Activated naive CD8-positive, alpha-beta T cell treated with anti-CD3 and anti-CD28 coated beads, Interleukin-2, amount 10 ng/mL, durations not matched to agents 7 days and 5 days (primary cell): Measurements from ENCODE around the gene HSPA8. TPM values are rescaled to one million over a fixed set of nuclear protein-coding genes. Genes with fewer than 3 reads are reported as not detected.

Source experiments
- ATAC-seq: fragments of 150-1000 bp; cut with Tn5 transposase; one replicate; pipeline ENCODE4 v1.10.0; 2021; ENCODE audit warnings: low read depth, moderate library complexity
- POLR2A ChIA-PET: fragments of 350-600 bp; sonication (Branson Sonifier 250); formaldehyde crosslinking; loops from one replicate; lab custom pipeline; 2021; ENCODE audit warnings: antibody characterized with exemption; lab: Charles Lee
- DNase-seq: peaks from one replicate; pipeline ENCODE4 v3.0.0; 2021
- H3K27ac Mint-ChIP-seq: one replicate; pipeline ENCODE4 v1.8.0; 2022; ENCODE audit warnings: mild to moderate bottlenecking, mixed read lengths
- H3K27me3 Mint-ChIP-seq: one replicate; pipeline ENCODE4 v1.8.0; 2022; ENCODE audit warnings: mild to moderate bottlenecking, moderate library complexity, mixed read lengths
- H3K36me3 Mint-ChIP-seq: one replicate; pipeline ENCODE4 v1.8.0; 2021; ENCODE audit warnings: mild to moderate bottlenecking, mixed read lengths
- H3K4me1 Mint-ChIP-seq: one replicate; pipeline ENCODE4 v1.8.0; 2021; ENCODE audit warnings: mixed read lengths
- H3K4me3 Mint-ChIP-seq: one replicate; pipeline ENCODE4 v1.8.0; 2022; ENCODE audit warnings: mild to moderate bottlenecking, moderate library complexity, mixed read lengths
- H3K9me3 Mint-ChIP-seq: one replicate; pipeline ENCODE4 v1.8.0; 2021; ENCODE audit warnings: mixed read lengths
- total RNA-seq, 2 experiments: library from RNA; stranded (reverse); gene quantifications; one replicate each; pipeline ENCODE4 v1.2.3, GENCODE V29; 2021

Gene HSPA8
- total RNA-seq, 2 experiments from 2014 or later, result 1,098 to 1,132 TPM

DNA sequence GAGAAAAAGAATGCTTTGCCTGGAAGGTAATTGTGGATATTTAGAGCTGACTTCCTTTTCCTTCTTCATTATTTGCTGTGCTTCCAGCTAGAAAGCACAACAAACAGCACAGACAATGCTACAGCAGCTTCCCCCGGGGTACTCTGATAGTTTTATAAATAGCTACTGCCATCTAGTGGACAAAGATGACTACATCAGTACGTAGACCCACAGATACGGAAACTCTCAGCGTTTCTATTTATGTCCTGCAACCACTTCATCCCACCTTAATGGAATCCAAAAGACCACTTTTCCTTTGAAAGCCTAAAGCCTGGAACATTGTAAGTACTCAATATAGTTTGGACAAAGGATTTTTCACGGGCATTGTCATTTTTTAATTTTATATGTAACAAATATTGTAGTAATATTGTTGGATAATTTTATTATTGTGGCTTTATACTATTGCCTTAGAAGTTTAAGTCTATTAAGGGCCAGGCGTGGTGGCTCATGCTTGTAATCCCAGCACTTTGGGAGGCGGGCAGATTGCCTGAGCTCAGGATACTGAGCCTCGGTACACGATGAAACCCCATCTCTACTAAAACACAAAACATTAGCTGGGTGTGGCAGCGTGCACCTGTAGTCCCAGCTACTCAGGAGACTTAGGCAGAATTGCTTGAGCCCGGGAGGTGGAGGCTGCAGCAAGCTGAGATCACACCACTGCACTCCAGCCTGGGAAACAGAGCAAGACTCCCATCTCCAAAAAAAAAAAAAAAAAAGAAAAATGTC lies 7.5 kb downstream of the HSPA8 start:
- DNase-seq, result no peak
- no peaks in the 10 kb centered on the region for H3K9me3 Mint-ChIP-seq
- POLR2A ChIA-PET, result interaction anchor here (0.6 to 10.0 kb wide), 13 partner anchors 8 to 416 kb away, joined by 3 to 142 read pairs (median 5); partner anchors contain the start of gene HSPA8
- ATAC-seq, result peak; percentile 67
- H3K27ac Mint-ChIP-seq, result peak overlapping the region; percentile 70
- peak overlapping the region; percentile 30 for H3K4me3 Mint-ChIP-seq
- H3K27me3 Mint-ChIP-seq, result peaks cover 2% of the 10 kb centered on the region
- peaks cover 51% of the 10 kb centered on the region for H3K36me3 Mint-ChIP-seq
- peaks cover 52% of the 10 kb centered on the region for H3K4me1 Mint-ChIP-seq

DNA sequence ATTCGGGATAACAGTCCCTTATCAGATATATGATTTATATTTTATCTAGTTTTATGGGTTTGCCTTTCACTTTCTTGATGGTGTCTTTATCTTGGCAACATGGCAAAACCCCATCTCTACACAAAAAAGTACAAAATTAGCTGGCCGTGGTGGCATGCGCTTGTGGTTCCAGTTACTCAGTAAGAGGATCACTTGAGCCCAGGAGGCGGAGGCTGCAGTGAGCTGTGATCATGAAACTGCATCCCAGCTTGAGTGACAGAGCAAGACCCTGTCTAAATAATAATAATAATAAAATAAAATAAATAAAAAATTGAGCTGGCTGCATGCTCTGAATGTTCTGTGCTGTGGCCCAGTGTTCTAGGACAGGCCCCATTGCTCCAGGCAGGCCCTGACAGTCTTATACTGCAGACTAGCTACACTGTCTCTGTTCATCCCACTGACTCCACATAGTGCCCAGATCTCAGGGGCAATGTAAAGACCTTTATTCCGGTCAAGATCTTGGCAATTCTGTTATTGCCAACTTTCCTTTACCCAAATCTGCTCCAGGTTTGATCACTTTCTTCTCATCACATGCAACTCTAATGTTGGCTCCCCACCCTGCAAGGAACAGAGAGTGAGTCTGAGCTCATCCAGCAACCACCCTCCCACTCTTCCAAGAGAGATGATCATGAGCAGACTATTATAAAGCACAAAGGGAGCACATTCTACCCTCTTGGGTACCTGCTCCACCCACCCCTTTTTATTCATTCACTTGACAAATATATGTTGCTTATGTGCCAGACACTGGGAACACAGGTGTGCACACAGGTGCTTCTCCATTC lies 8.8 kb downstream of the HSPA8 start:
- peaks cover 40% of the 10 kb centered on the region for H3K4me1 Mint-ChIP-seq
- POLR2A ChIA-PET, result interaction anchor here (0.7 to 10.0 kb wide), 9 partner anchors 9 to 189 kb away, joined by 3 to 142 read pairs (median 5); partner anchors contain the start of gene HSPA8
- peak overlapping the region; percentile 57 for H3K27ac Mint-ChIP-seq
- no peaks in the 10 kb centered on the region for H3K9me3 Mint-ChIP-seq
- H3K4me3 Mint-ChIP-seq, result no peak overlapping the region
- DNase-seq, result no peak
- H3K36me3 Mint-ChIP-seq, result peaks cover 37% of the 10 kb centered on the region
- ATAC-seq, result no peak
- peaks cover 2% of the 10 kb centered on the region for H3K27me3 Mint-ChIP-seq

DNA sequence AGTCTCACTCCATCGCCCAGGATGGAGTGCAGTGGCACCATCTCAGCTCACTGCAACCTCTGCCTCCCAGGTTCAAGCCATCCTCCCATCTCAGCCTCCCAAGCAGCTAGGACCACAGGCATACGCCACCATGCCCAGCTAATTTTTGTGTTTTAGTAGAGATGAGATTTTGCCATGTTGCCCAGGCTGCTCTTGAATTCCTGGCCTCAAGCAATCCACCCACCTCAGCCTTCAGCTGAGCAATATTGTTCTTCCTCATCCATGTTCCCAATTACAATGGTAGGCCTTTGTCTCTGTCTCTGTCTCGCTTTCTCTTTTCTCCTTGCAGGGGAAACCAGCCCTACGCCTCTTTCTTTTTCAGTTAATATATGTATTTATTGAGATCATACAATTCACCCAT lies 10.3 kb downstream of the HSPA8 start:
- peaks cover 22% of the 10 kb centered on the region for H3K36me3 Mint-ChIP-seq
- peaks cover 2% of the 10 kb centered on the region for H3K27me3 Mint-ChIP-seq
- H3K9me3 Mint-ChIP-seq, result no peaks in the 10 kb centered on the region
- no peak for DNase-seq
- H3K4me3 Mint-ChIP-seq, result no peak overlapping the region
- no peak for ATAC-seq
- H3K4me1 Mint-ChIP-seq, result peaks cover 25% of the 10 kb centered on the region
- no peak overlapping the region for H3K27ac Mint-ChIP-seq
- POLR2A ChIA-PET, result interaction anchor here (1.1 kb wide), 1 partner anchor 11 kb away, joined by 5 read pairs; the partner anchor contains the start of gene HSPA8

DNA sequence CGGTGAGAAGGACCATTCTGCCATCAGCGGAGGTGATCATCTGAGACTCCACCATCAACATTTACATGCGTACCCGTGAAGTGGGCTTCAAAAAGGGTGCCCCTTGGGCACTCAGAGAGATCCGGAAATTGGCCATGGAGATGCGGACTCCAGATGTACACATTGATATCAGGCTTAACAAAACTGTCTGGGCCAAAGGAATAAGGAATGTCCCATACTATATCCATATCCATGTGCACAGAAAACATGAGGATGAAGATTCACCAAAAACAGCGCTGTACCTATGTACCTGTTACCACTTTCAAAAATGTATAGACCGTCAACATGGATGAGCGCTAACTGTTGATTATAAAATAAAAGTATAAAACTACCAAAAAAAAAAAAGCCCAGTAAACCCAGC lies 10.8 kb downstream of the HSPA8 start:
- POLR2A ChIA-PET, result no interaction called here
- no peak for DNase-seq
- Mint-ChIP-seq H3K36me3 (peaks cover 18% of the 10 kb centered on the region), H3K4me3 (no peak overlapping the region), H3K4me1 (peaks cover 20% of the 10 kb centered on the region), H3K9me3 (no peaks in the 10 kb centered on the region), H3K27me3 (peaks cover 2% of the 10 kb centered on the region), H3K27ac (no peak overlapping the region)
- ATAC-seq, result no peak

DNA sequence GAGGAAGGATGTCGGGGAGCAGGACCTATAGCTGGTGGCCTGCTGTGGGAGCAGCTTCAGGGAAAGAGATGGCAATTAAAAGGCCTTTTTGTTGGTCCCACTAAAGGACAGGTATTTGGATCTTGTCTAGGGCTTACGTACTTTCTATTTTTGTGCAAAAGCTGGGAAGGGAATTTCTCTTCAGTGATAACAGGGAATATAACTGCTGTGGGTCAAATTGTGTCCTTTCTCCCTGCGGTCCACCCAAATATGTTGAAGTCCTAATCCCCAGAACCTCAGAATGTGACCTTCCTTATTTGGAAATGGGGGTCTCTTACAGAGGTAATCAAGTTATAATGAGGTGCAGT lies 14.0 kb downstream of the HSPA8 start:
- no peak overlapping the region for H3K4me3 Mint-ChIP-seq
- H3K4me1 Mint-ChIP-seq, result no peaks in the 10 kb centered on the region
- no peak overlapping the region for H3K27ac Mint-ChIP-seq
- POLR2A ChIA-PET, result no interaction called here
- H3K9me3 Mint-ChIP-seq, result no peaks in the 10 kb centered on the region
- H3K27me3 Mint-ChIP-seq, result peaks cover 2% of the 10 kb centered on the region
- no peaks in the 10 kb centered on the region for H3K36me3 Mint-ChIP-seq
- DNase-seq (no peak), ATAC-seq (no peak)

DNA sequence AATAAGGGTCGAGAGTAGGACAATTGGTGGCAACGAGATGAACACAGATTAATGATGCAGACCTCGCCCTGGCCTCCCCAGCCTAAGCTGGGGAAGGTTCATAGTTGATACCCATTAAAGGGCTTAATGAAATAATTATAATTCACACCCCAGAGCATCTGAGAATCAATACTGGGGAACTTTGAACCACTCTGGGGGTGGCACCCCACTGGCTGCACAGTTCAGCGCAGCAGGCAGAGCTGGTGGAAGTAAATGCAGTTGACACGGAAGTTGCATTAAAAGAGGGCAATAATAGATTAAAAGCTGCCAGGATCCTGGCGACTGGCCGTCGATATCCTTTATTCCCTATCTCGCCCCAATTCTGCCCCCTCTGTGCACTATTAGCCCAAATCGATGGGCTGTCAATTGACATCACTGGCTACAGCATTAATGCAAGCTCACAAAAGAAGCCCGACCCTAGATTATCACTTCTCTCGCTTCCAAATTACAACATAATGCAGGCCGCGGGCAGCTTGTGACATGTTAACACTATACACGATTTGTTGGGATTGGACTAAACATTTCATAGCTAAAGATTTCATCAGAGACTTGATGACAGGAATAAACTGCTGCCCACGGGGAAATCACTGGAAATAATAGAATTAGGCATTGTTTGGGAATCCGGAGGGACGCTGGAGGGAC lies 14.5 kb downstream of the HSPA8 start:
- Mint-ChIP-seq H3K9me3 (no peaks in the 10 kb centered on the region), H3K27ac (no peak overlapping the region), H3K27me3 (peaks cover 2% of the 10 kb centered on the region), H3K4me3 (no peak overlapping the region), H3K36me3 (no peaks in the 10 kb centered on the region), H3K4me1 (no peaks in the 10 kb centered on the region)
- POLR2A ChIA-PET, result no interaction called here
- ATAC-seq (no peak), DNase-seq (no peak)

DNA sequence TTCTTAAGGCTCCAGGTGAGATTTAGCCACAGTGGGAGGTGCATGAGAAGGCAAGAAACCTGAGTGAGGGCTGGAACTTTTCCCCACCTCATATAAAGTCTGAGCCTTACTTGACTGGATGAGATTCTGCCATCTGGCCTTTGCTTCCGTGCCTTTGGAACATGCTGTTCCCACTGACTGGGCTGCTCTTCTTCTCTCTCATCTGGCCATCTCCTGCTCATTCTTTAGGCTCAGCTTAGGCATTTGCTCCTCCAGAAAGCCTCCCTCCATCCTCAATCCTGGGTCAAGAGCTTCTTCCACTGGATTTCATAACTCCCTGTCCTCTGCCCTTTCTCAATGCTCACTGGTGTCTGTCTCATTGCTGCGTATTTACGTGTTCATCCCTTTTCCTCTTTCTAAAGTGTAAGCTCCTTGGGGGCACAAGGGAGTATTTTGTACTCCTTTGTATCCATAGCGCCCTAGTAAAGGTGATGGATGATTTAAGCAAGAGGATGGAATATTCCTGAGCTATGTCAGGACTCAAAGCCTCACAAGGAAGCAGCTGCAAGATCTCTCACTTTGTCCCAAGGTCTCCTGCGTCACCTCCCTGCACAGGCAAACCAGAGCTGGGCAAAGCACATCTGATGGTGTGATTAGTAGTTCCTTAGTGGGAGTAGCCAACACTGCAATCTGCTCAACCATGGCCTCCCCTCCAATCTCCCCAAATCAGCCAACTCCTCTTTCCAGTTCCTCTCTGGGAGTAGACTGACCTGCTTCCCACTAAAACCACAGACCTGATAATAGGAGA lies 15.3 kb downstream of the HSPA8 start:
- POLR2A ChIA-PET, result no interaction called here
- Mint-ChIP-seq H3K27ac (no peak overlapping the region), H3K36me3 (no peaks in the 10 kb centered on the region), H3K9me3 (no peaks in the 10 kb centered on the region), H3K4me1 (no peaks in the 10 kb centered on the region), H3K4me3 (no peak overlapping the region), H3K27me3 (peaks cover 2% of the 10 kb centered on the region)
- ATAC-seq (no peak), DNase-seq (no peak)

DNA sequence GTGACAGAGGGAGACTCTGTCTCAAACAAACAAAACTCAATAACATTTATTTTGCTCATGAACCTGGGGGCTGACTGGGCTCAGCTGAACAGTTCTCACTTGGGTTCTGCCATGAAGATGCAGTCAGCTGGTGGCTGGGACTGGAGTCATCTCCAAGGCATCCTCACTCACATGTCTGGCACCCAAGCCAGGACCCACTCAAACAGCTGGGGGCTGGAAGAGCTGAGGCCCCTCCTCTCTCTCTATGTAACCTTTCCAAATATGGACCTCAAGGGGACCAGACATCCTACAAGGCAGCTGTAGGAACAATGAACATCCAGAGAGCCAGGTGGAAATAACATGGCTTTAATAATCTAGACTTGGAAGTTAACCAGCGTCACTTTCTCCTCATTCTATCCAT lies 16.8 kb downstream of the HSPA8 start:
- POLR2A ChIA-PET, result interaction anchor here (2.0 kb wide), 1 partner anchor 8 kb away, joined by 5 read pairs; no protein-coding TSS in a partner anchor
- Mint-ChIP-seq H3K9me3 (no peaks in the 10 kb centered on the region), H3K4me3 (no peak overlapping the region), H3K27ac (no peak overlapping the region), H3K36me3 (no peaks in the 10 kb centered on the region), H3K27me3 (peaks cover under 1% of the 10 kb centered on the region), H3K4me1 (no peaks in the 10 kb centered on the region)
- ATAC-seq (no peak), DNase-seq (no peak)

DNA sequence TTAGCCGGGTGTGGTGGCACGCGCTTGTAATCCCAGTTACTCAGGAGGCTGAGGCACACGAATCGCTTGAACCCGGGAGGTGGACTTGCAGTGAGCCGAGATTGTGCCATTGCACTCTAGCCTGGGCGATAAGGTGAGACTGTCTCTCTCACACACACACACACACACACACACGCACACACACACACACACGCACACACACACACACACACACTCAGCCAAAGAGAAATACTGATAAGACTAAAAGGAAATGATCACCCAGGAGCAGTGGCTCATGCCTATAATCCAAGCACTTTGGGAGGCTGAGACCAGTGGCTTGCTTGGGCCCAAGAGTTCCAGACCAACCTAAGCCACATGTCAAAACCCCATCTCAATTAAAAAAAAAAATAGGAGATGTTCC lies 20.8 kb downstream of the HSPA8 start:
- Mint-ChIP-seq H3K9me3 (no peaks in the 10 kb centered on the region), H3K27me3 (peaks cover 4% of the 10 kb centered on the region), H3K4me1 (no peaks in the 10 kb centered on the region), H3K36me3 (no peaks in the 10 kb centered on the region), H3K27ac (no peak overlapping the region), H3K4me3 (no peak overlapping the region)
- DNase-seq (no peak), ATAC-seq (no peak)
- POLR2A ChIA-PET, result no interaction called here

DNA sequence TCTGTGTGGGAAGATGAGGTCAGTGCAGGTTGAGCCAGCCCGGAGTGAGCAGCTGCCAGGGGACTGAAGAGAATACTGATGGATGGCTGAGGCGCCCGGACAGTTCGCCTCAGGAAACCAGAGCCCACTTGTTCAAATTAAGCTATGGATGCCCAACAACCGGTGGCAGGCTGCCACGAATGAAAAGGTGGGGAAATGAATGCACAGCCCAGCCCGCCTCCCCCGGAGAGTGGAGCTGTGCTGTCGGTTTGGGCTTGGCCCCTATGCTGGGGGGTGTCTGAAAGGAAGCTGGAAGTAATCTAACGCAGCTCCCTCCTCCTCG lies 21.9 kb downstream of the HSPA8 start:
- no peak for ATAC-seq
- POLR2A ChIA-PET, result no interaction called here
- Mint-ChIP-seq H3K27ac (no peak overlapping the region), H3K27me3 (peaks cover 4% of the 10 kb centered on the region), H3K4me1 (peaks cover under 1% of the 10 kb centered on the region), H3K36me3 (no peaks in the 10 kb centered on the region), H3K9me3 (no peaks in the 10 kb centered on the region), H3K4me3 (no peak overlapping the region)
- DNase-seq, result no peak

DNA sequence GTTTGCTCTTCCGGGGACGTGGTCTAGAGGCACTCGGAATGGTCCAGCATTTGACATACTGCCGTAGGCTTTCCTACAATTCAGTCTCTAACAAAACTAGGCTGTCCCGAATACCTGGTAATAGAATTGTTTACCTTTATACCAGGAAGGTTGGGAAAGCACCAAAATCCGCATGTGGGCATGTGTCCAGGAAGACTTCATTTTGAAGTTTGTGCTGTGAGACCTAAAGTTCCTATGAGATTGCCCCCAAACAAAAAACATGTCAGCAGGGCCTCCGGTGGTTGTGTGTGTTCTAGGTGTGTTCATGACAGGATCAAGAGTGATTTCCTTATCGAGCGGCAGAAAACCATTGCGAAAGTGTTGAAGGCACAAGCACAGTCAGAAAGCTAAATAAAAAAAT lies 26.1 kb downstream of the HSPA8 start:
- peaks cover 9% of the 10 kb centered on the region for H3K4me1 Mint-ChIP-seq
- no peaks in the 10 kb centered on the region for H3K36me3 Mint-ChIP-seq
- ATAC-seq (no peak), DNase-seq (no peak)
- H3K4me3 Mint-ChIP-seq, result no peak overlapping the region
- POLR2A ChIA-PET, result no interaction called here
- peaks cover 6% of the 10 kb centered on the region for H3K27me3 Mint-ChIP-seq
- no peaks in the 10 kb centered on the region for H3K9me3 Mint-ChIP-seq
- H3K27ac Mint-ChIP-seq, result no peak overlapping the region

DNA sequence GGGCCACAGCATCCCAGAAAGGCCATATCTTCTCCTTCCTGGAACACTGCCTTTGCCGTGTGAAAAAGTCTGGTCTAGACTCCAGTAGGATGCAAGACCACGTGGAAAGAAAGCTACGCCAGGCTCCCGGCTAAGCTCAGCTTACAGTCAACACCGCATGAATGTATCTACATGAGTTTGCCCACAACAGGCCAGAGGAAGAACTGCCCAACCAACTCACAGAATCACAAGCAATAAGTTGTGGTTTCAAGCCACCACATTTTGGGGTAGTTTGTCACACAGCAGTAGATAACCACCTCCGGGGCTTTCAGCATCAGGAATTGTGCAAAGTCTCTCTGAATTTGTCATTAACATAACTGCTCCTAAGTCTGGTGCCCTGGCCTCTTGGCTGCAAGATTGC lies 27.3 kb downstream of the HSPA8 start:
- no peaks in the 10 kb centered on the region for H3K36me3 Mint-ChIP-seq
- DNase-seq (no peak), ATAC-seq (no peak)
- H3K27ac Mint-ChIP-seq, result no peak overlapping the region
- peaks cover 3% of the 10 kb centered on the region for H3K27me3 Mint-ChIP-seq
- peaks cover 9% of the 10 kb centered on the region for H3K4me1 Mint-ChIP-seq
- no peak overlapping the region for H3K4me3 Mint-ChIP-seq
- H3K9me3 Mint-ChIP-seq, result no peaks in the 10 kb centered on the region
- POLR2A ChIA-PET, result no interaction called here

DNA sequence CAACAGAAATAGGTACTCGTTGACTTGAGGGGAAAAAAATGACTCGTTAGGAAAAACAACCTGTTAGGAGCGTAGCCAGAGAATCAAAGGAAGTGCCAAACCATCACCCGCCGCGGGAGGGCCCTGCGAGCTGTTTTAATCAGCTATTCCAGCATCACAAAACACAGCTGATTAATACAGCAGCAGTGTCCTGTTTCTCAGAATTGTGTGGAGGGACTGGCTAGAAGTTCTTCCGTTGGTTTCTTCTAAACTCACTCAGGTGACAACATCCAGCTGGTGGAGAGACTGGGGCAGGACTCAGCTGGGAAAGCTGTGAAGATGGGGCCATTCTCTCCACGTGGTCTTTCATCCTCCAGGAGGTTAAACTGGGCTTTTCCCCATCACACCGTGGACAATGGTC lies 28.0 kb downstream of the HSPA8 start:
- no peaks in the 10 kb centered on the region for H3K9me3 Mint-ChIP-seq
- POLR2A ChIA-PET, result no interaction called here
- no peak overlapping the region for H3K27ac Mint-ChIP-seq
- H3K4me3 Mint-ChIP-seq, result no peak overlapping the region
- DNase-seq, result no peak
- no peak for ATAC-seq
- H3K27me3 Mint-ChIP-seq, result peaks cover 6% of the 10 kb centered on the region
- no peaks in the 10 kb centered on the region for H3K36me3 Mint-ChIP-seq
- H3K4me1 Mint-ChIP-seq, result peaks cover 9% of the 10 kb centered on the region
